H1 (cell line): ENCODE results near the gene YWHAE.

Experiments
- BCL11A ChIP-seq, 2 experiments: IDR thresholded peaks; one replicate each; pipeline ENCODE4 v1.6.1; 2011; ENCODE audit warnings: low read depth in 2 of 2, low read length in 2 of 2, mild to moderate bottlenecking in 2 of 2
- CTCF ChIP-seq, 3 experiments: IDR thresholded peaks; 1 replicate in 2 of 3; 2 replicates in 1 of 3; pipeline versions ENCODE4 v1.5.1 to v1.6.1; 2011; ENCODE audit warnings: low read length in 3 of 3, mild to moderate bottlenecking in 3 of 3, inconsistent platforms in 2 of 3, low read depth in 1 of 3, moderate library complexity in 1 of 3; ENCODE audit not compliant: insufficient read depth in 1 of 3; ENCODE audit errors: control extremely low read depth in 1 of 3
- EP300 ChIP-seq, 2 experiments: IDR thresholded peaks; 1 replicate in 1 of 2; 2 replicates in 1 of 2; pipeline ENCODE4 v1.6.1; 2011 to 2012; ENCODE audit warnings: low read depth in 2 of 2, low read length in 2 of 2, mild to moderate bottlenecking in 2 of 2, borderline replicate concordance in 1 of 2, inconsistent platforms in 1 of 2, moderate library complexity in 1 of 2
- POLR2A ChIP-seq, 2 experiments: IDR thresholded peaks; 1 replicate in 1 of 2; 2 replicates in 1 of 2; pipeline ENCODE4 v1.6.1; 2011; ENCODE audit warnings: low read depth in 2 of 2, low read length in 2 of 2, mild to moderate bottlenecking in 2 of 2; ENCODE audit errors: control extremely low read depth in 1 of 2

GRCh38 chr17:1304522-1304921 lies 95.5 kb downstream of the YWHAE start:
- TF ChIP-seq BCL11A (IDR thresholded peaks at IDR 0.05; ENCODE audit: low read depth in 2 of 2, low read length in 2 of 2) = no peak
- no peak for TF ChIP-seq EP300 (IDR thresholded peaks at IDR 0.05; ENCODE audit: borderline replicate concordance in 1 of 2, low read depth in 2 of 2, low read length in 2 of 2)
- TF ChIP-seq CTCF (IDR thresholded peaks at IDR 0.05; ENCODE audit: control extremely low read depth in 1 of 3, insufficient read depth in 1 of 3, low read depth in 1 of 3, low read length in 3 of 3) = no peak
- TF ChIP-seq POLR2A (IDR thresholded peaks at IDR 0.05; ENCODE audit: control extremely low read depth in 1 of 2, low read depth in 2 of 2, low read length in 2 of 2) = no peak
